ENCODE measurements around the gene ELAPOR1. TPM values are rescaled to one million over a fixed set of nuclear protein-coding genes. Genes with fewer than 3 reads are reported as not detected.

The ELAPOR1 gene
- total RNA-seq: under 0.01 and 0.28 TPM in 2 replicates

DNA sequence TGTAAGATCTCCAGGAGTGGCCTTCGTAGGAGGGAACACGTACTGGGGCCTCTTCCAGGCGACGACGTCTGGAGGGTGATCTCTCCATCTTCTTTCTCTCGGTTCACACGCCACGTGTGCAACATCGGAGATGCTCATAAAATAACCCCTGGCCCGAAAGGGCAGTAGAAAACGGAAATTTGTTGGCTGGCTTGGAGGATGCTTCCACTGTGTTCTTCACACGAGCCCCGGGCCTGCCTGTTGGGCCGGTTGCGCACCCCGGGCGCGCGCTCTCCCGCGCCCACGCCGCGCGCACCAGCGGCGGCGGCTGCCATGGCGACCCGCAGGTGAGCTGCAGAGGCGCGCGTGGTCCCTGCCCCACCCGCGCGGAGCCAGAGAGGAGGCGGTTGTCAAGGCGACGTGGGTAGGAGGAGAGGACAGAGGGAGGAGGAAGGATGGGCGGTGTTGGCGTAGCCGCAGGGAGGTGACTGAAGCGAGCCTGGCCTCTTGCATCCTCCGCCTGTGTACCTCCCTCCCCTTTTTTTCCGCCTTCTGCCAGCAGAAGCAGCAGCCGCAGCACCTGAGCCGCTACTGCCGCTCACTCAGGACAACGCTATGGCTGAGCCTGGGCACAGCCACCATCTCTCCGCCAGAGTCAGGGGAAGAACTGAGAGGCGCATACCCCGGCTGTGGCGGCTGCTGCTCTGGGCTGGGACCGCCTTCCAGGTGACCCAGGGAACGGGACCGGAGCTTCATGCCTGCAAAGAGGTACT, at the start of gene ELAPOR1:
Gene ELAPOR1, plus strand, starts transcription at position 526 of the 752 bp plus-strand sequence. Its CDS starts 69 bp downstream, at position 595.

GRCh38 chr1:109075531-109076490, 38.1 kb upstream of the ELAPOR1 start, which contains the start of gene TAF13:
TAF13 (minus strand) TSS chr1:109076003; CDS start chr1:109075947, 56 bp downstream.

DNA sequence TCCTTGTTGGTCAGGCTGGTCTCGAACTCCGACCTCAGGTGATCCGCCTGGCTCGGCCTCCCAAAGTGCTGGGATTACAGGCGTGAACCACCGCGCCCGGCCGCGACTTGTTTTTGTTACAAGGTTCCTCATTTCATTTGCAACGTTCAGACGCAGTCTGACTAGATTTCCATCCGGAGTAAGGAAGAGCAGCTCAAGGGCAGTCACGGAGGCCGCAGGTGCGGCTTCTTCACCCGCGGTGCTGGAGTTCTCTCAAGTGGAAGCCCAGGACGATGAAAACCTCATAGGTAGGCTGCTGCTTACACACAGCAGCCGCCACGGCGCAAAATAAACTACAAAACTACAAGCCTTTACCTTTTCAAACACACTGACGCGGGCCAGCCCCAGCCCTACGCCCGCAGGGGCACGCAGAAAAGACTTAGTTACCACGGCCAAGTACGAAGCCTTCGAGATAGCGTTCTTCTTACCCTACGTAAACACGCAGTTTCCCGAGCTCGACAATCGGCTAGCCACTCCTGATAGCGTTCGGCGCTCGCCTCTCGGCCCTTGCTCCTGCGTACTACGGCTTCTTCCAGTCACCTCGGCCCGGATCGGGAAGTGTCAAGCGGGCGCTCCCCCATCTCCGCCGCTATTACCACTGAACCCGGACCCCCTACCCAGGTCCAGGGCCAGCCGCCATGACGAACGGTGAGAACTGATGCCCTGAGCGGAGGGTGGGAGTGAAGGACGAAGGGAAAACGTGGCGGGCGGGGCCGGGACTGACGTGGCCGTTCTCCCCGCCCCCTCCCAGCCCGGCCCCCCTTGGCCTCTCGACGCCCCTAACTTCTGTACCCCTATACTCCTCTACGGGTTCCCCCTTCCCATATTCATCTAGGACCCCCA, 23.5 kb upstream of the ELAPOR1 start, which contains the start of gene TMEM167B:
Gene TMEM167B, plus strand, starts transcription at position 569 of the 882 bp plus-strand sequence. Its CDS starts 109 bp downstream, at position 678.

Other genes starting within 250 kb of the ELAPOR1 start
- gene GPSM2, start 237.1 kb upstream of the ELAPOR1 start, total RNA-seq: 24.0 and 34.7 TPM in 2 replicates
- gene CLCC1, start 150.6 kb upstream of the ELAPOR1 start, total RNA-seq: 43.1 and 55.0 TPM in 2 replicates
- gene WDR47, start 72.0 kb upstream of the ELAPOR1 start, total RNA-seq: 16.6 and 17.3 TPM in 2 replicates
- gene TAF13, start 38.1 kb upstream of the ELAPOR1 start, total RNA-seq: 172 and 389 TPM in 2 replicates
- 21.1 and 42.6 TPM in 2 replicates for gene TMEM167B, start 23.4 kb upstream of the ELAPOR1 start, total RNA-seq
- 275 and 281 TPM in 2 replicates for gene SARS1, start 99.8 kb downstream of the ELAPOR1 start, total RNA-seq
- gene CELSR2, start 135.4 kb downstream of the ELAPOR1 start, total RNA-seq: 0.96 and 2.5 TPM in 2 replicates
- gene PSRC1, start 169.0 kb downstream of the ELAPOR1 start, total RNA-seq: 3.4 and 15.9 TPM in 2 replicates
- not detected in 2 replicates for gene MYBPHL, start 192.9 kb downstream of the ELAPOR1 start, total RNA-seq